ENCODE measurements around the gene WIPF2.

WIPF2 gene

DNA sequence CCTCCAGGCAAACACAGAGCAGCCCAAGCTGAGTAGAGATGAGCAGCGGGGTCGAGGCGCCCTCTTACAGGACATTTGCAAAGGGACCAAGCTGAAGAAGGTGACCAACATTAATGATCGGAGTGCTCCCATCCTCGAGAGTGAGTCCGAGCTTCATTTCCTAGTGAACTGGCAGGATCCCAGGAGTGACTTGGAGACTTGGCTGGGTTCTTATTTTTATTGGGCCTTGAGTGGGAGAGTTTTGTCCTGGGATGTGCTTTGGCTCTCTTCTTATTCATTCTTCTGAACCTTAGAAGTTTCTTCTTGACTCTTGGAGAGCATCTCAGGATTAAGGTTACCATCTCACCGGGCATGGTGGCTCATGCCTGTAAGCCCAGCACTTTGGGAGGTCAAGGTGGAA lies 41.4 kb downstream of the WIPF2 start:
- Mint-ChIP-seq H3K27me3 (no peaks in the 10 kb centered on the region), H3K36me3 (peaks cover 44% of the 10 kb centered on the region), H3K4me3 (no peak overlapping the region), H3K4me1 (peaks cover 13% of the 10 kb centered on the region), H3K9me3 (no peaks in the 10 kb centered on the region), H3K27ac (no peak overlapping the region)
- no peak for ATAC-seq

DNA sequence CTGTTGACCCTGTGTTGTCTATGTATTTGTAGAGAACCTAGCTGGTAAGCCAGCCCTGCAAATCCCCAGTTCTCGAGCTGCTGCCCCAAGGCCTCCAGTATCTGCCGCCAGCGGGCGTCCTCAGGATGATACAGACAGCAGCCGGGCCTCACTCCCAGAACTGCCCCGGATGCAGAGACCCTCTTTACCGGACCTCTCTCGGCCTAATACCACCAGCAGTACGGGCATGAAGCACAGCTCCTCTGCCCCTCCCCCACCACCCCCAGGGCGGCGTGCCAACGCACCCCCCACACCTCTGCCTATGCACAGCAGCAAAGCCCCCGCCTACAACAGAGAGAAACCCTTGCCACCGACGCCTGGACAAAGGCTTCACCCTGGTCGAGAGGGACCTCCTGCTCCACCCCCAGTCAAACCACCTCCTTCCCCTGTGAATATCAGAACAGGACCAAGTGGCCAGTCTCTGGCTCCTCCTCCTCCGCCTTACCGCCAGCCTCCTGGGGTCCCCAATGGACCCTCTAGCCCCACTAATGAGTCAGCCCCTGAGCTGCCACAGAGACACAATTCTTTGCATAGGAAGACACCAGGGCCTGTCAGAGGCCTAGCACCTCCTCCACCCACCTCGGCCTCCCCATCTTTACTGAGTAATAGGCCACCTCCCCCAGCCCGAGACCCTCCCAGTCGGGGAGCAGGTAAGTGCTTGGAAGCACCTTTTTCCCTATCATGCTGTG lies 45.5 kb downstream of the WIPF2 start:
- H3K9me3 Mint-ChIP-seq, result no peaks in the 10 kb centered on the region
- no peak for ATAC-seq
- no peaks in the 10 kb centered on the region for H3K27me3 Mint-ChIP-seq
- peaks cover 13% of the 10 kb centered on the region for H3K4me1 Mint-ChIP-seq
- H3K27ac Mint-ChIP-seq, result no peak overlapping the region
- no peak overlapping the region for H3K4me3 Mint-ChIP-seq
- H3K36me3 Mint-ChIP-seq, result peaks cover 23% of the 10 kb centered on the region

GRCh38 chr17:40265337-40265736 lies 46.2 kb downstream of the WIPF2 start:
- no peak overlapping the region for H3K27ac Mint-ChIP-seq
- H3K36me3 Mint-ChIP-seq, result peaks cover 23% of the 10 kb centered on the region
- no peaks in the 10 kb centered on the region for H3K9me3 Mint-ChIP-seq
- no peak for ATAC-seq
- no peaks in the 10 kb centered on the region for H3K27me3 Mint-ChIP-seq
- peaks cover 13% of the 10 kb centered on the region for H3K4me1 Mint-ChIP-seq
- H3K4me3 Mint-ChIP-seq, result no peak overlapping the region

- H3K9me3 Mint-ChIP-seq, result no peaks in the 10 kb centered on the region
- H3K27ac Mint-ChIP-seq, result no peak overlapping the region
- H3K4me3 Mint-ChIP-seq, result no peak overlapping the region
- H3K4me1 Mint-ChIP-seq, result peaks cover 12% of the 10 kb centered on the region
- H3K36me3 Mint-ChIP-seq, result peaks cover 13% of the 10 kb centered on the region
- ATAC-seq, result no peak
- no peaks in the 10 kb centered on the region for H3K27me3 Mint-ChIP-seq
These were observed 47.8 kb downstream of the WIPF2 start for GRCh38 chr17:40266882-40267281.

DNA sequence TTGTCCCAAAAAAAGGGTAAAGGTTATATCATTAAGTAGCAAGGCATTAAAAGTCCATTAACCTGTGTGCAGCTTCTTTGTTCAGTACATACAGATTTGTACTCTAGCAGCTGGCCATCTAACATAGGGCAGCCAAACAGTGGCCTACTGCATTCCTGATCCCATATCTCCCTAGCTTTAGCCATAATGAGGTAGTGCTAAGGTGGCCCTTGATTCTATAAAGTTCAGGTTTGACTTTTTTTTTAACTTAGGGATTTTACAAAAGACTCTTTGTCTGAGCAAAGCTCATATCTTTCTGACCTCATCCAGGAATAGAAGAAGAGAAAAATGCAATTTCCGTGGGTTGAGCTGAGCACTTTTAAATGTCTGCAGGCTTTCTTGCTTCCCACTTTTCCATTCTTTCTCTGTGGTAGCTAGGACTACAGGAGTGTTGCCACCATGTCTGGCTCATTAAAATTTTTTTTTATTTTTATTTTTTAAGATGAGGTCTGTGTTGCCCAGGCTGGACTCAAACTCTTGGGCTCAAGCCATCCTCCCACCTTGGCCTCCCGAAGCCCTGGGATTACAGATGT lies 49.1 kb downstream of the WIPF2 start:
- no peak overlapping the region for H3K27ac Mint-ChIP-seq
- ATAC-seq, result no peak
- no peaks in the 10 kb centered on the region for H3K9me3 Mint-ChIP-seq
- peaks cover 11% of the 10 kb centered on the region for H3K36me3 Mint-ChIP-seq
- H3K27me3 Mint-ChIP-seq, result no peaks in the 10 kb centered on the region
- H3K4me1 Mint-ChIP-seq, result no peaks in the 10 kb centered on the region
- H3K4me3 Mint-ChIP-seq, result no peak overlapping the region

GRCh38 chr17:40278414-40278813 lies 59.3 kb downstream of the WIPF2 start:
- ATAC-seq, result no peak
- Mint-ChIP-seq H3K27me3 (no peaks in the 10 kb centered on the region), H3K4me3 (no peak overlapping the region), H3K4me1 (no peaks in the 10 kb centered on the region), H3K9me3 (no peaks in the 10 kb centered on the region), H3K36me3 (peaks cover 69% of the 10 kb centered on the region), H3K27ac (peak overlapping the region; percentile 55)

DNA sequence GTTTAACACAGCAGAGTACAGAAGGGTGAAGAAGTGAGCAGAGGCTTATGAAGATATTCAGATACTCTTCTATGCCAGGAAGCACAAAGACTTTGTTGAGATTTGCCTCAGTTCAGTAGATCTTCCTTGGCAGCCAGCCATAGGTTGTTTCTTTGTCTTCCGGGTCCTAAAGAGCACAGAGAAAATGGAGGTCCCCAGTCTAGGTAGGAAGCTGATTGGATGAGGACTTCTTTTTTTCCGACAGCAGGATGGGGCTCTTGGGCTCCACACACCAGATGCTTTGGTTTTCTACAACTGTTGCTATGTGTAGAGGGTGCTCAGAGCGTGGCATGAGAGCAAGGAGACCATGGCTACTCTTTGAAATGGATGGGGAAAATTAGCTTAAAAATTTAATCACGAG lies 60.3 kb downstream of the WIPF2 start:
- Mint-ChIP-seq H3K27ac (no peak overlapping the region), H3K36me3 (peaks cover 61% of the 10 kb centered on the region), H3K4me1 (no peaks in the 10 kb centered on the region), H3K4me3 (no peak overlapping the region), H3K27me3 (no peaks in the 10 kb centered on the region), H3K9me3 (no peaks in the 10 kb centered on the region)
- no peak for ATAC-seq

GRCh38 chr17:40281663-40282062 lies 62.6 kb downstream of the WIPF2 start:
- Mint-ChIP-seq H3K27me3 (no peaks in the 10 kb centered on the region), H3K27ac (no peak overlapping the region), H3K9me3 (no peaks in the 10 kb centered on the region), H3K4me3 (no peak overlapping the region), H3K36me3 (peaks cover 46% of the 10 kb centered on the region), H3K4me1 (no peaks in the 10 kb centered on the region)
- ATAC-seq, result no peak

- Mint-ChIP-seq H3K36me3 (peaks cover 31% of the 10 kb centered on the region), H3K4me1 (peaks cover 15% of the 10 kb centered on the region), H3K4me3 (no peak overlapping the region), H3K9me3 (no peaks in the 10 kb centered on the region), H3K27me3 (no peaks in the 10 kb centered on the region), H3K27ac (no peak overlapping the region)
- no peak for ATAC-seq
These were observed 64.6 kb downstream of the WIPF2 start for GRCh38 chr17:40283662-40284061.

GRCh38 chr17:40284085-40284713 lies 65.1 kb downstream of the WIPF2 start:
- Mint-ChIP-seq H3K9me3 (no peaks in the 10 kb centered on the region), H3K4me3 (no peak overlapping the region), H3K36me3 (peaks cover 26% of the 10 kb centered on the region), H3K27ac (no peak overlapping the region), H3K27me3 (no peaks in the 10 kb centered on the region), H3K4me1 (peaks cover 15% of the 10 kb centered on the region)
- ATAC-seq, result no peak

- Mint-ChIP-seq H3K4me3 (no peak overlapping the region), H3K27ac (no peak overlapping the region), H3K4me1 (peaks cover 19% of the 10 kb centered on the region), H3K36me3 (peaks cover 15% of the 10 kb centered on the region), H3K9me3 (no peaks in the 10 kb centered on the region), H3K27me3 (no peaks in the 10 kb centered on the region)
- ATAC-seq, result no peak
These were observed 67.4 kb downstream of the WIPF2 start for GRCh38 chr17:40286473-40286872.

DNA sequence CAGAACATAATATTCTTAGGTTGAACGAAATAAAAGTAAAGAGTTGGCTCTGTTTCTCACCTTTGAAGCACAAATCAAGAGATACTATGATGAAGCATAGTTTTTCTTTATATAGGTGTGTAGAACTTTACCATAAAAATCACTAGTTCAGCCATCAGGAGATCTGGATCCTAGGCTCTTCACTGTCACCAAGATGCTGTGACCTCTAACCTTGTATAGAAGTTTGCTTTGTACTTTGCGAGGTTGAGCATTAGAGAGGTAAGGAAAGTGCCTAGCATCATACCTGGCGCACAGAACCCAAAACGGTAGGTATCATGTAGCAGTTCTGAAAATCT lies 68.0 kb downstream of the WIPF2 start:
- no peak overlapping the region for H3K4me3 Mint-ChIP-seq
- no peaks in the 10 kb centered on the region for H3K27me3 Mint-ChIP-seq
- peaks cover 19% of the 10 kb centered on the region for H3K4me1 Mint-ChIP-seq
- no peaks in the 10 kb centered on the region for H3K9me3 Mint-ChIP-seq
- H3K27ac Mint-ChIP-seq, result peak overlapping the region; percentile 83
- H3K36me3 Mint-ChIP-seq, result peaks cover 11% of the 10 kb centered on the region
- ATAC-seq, result no peak

DNA sequence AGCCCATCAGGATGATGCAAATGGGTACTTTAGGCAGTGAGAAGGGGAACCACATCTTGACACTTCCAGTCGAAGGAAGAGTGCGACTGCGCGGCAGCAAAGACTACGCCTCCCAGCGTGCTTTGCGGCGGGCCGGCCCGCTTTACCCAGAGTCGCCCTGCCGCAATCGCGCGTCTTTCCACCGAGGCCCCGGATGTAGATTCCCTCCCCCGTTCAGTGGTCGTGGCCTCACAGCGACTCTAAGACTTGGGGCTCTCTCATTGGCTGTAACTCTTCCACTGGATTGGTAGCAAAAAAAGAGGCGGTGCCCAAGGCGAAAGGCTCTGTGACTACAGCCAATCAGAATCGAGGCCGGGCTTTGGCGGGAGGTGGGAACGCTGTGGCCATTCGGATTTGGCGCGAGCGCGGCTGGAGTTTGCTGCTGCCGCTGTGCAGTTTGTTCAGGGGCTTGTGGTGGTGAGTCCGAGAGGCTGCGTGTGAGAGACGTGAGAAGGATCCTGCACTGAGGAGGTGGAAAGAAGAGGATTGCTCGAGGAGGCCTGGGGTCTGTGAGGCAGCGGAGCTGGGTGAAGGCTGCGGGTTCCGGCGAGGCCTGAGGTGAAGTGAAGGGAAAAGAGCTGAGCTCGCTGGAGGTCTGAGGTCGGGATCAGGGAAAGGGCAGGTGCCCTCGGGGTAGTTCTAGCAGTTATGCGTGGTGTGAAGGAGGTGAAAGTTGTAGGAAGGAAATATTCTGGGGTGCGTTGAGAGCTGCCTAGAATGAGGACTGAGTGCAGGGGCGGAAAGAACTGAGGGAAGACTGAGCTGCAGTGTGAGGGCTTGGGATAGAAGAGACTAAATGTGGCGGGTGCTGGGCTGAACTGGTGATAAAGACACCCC lies 68.6 kb downstream of the WIPF2 start, which contains the start of gene CDC6:
Gene CDC6, plus strand, starts transcription at position 386 of the 876 bp plus-strand sequence. CDS start 1,542 bp downstream, outside the sequence.
- no peaks in the 10 kb centered on the region for H3K9me3 Mint-ChIP-seq
- ATAC-seq, result peak; percentile 99
- peak within 1 kb of the TSS; percentile 83 for H3K27ac Mint-ChIP-seq
- peak within 1 kb of the TSS; percentile 97 for H3K4me3 Mint-ChIP-seq
- no peaks in the 10 kb centered on the region for H3K27me3 Mint-ChIP-seq
- H3K4me1 Mint-ChIP-seq, result peaks cover 19% of the 10 kb centered on the region
- H3K36me3 Mint-ChIP-seq, result peaks cover 5% of the 10 kb centered on the region

GRCh38 chr17:40290629-40291280 lies 71.7 kb downstream of the WIPF2 start:
- no peak overlapping the region for H3K27ac Mint-ChIP-seq
- ATAC-seq, result no peak
- H3K4me1 Mint-ChIP-seq, result peaks cover 19% of the 10 kb centered on the region
- no peak overlapping the region for H3K4me3 Mint-ChIP-seq
- H3K36me3 Mint-ChIP-seq, result peaks cover 8% of the 10 kb centered on the region
- H3K9me3 Mint-ChIP-seq, result no peaks in the 10 kb centered on the region
- no peaks in the 10 kb centered on the region for H3K27me3 Mint-ChIP-seq

DNA sequence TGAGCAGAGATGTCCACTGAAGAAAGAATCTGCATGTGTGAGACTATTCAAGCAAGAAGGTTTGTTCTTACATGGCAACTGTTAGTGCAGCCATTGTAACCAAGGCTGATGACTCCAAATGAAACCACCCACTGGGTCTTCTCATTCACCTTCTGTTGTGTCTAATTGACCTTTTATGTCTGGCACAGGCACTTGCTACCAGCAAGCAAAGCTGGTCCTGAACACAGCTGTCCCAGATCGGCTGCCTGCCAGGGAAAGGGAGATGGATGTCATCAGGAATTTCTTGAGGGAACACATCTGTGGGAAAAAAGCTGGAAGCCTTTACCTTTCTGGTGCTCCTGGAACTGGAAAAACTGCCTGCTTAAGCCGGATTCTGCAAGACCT lies 72.2 kb downstream of the WIPF2 start:
- H3K4me3 Mint-ChIP-seq, result no peak overlapping the region
- ATAC-seq, result no peak
- H3K9me3 Mint-ChIP-seq, result no peaks in the 10 kb centered on the region
- no peaks in the 10 kb centered on the region for H3K27me3 Mint-ChIP-seq
- H3K27ac Mint-ChIP-seq, result no peak overlapping the region
- peaks cover 11% of the 10 kb centered on the region for H3K36me3 Mint-ChIP-seq
- peaks cover 19% of the 10 kb centered on the region for H3K4me1 Mint-ChIP-seq

Measured in stimulated activated memory B cell treated with anti-CD40 and anti-IgM and Interleukin-4, amounts not matched to agents 10 μg/mL and 1 μg/mL and 100 μg/mL, for 72 hours (primary cell).